Stimulated activated naive CD4-positive, alpha-beta T cell treated with Interleukin-2 at 50 U/mL for 16 hours (primary cell): ENCODE measurements around the gene RBBP8NL.
"Not testable (repeated sequence)": the region's sequence is repeated elsewhere in the genome, so short reads cannot be mapped to it uniquely, and the experiment has no call there.

ENCODE experiments used
- DNase-seq: peaks from one replicate; lab custom pipeline; 2025; lab: John Stamatoyannopoulos, UW

The RBBP8NL gene

DNA sequence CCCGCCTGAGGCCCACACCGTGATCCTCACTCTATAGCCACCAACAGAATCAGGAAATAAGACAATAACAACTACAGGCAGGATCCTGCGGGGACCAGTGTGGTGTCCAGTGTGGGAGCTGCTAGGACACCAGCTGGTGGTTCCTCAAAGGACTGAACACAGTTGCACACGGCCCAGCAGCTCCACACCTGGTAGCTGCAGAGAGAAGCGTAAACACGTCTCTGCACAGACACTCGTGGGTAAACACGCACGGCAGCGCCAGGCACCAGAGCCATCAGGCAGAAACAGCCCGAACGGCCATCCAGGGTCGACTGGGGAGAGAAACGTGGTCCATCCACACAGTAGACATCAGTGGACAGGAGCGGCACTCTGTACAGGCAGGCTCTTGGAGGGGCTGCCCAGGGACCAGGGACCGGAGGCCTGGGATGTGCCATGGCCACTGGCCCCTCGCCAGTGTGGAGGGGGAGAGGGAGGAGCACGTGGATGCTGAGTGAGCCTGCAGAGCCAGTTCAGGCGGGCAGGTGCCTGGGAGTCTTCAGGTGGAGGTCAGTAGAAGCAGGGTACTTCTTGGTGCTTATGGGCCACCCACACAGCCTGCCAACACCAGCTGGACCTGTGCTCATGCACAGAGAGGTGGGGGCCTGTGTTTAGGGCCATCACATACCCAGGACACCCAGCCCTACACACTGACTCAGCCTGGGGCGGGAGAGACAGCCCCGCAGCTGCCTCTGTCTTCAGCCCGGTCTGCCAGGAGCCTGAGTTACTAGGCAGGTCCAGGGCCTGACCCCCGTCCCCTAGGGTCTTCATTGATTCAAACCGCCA, 52.8 kb downstream of the RBBP8NL start:
- no peak for DNase-seq

DNA sequence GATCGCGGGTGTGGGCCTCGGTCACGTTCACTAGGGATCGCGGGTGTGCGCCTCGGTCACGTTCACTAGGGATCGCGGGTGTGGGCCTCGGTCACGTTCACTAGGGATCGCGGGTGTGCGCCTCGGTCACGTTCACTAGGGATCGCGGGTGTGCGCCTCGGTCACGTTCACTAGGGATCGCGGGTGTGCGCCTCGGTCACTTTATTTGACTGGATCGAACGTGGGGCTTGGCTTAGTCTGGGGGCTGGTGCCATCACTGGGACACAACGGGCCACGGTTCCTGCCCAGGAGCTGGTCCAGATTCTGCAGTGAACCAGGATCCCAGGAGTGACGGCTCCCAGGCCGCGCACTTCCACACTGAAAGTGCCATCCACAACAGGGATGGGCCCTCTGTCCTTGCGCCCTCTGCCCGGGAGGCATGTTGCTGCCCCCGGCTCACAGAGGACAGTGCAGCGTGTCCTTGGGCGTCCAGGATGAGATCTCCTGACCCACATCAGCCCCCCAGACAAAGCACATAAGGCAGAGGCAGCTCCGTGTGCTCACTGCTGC, 53.6 kb downstream of the RBBP8NL start:
- DNase-seq: not testable (repeated sequence)

DNA sequence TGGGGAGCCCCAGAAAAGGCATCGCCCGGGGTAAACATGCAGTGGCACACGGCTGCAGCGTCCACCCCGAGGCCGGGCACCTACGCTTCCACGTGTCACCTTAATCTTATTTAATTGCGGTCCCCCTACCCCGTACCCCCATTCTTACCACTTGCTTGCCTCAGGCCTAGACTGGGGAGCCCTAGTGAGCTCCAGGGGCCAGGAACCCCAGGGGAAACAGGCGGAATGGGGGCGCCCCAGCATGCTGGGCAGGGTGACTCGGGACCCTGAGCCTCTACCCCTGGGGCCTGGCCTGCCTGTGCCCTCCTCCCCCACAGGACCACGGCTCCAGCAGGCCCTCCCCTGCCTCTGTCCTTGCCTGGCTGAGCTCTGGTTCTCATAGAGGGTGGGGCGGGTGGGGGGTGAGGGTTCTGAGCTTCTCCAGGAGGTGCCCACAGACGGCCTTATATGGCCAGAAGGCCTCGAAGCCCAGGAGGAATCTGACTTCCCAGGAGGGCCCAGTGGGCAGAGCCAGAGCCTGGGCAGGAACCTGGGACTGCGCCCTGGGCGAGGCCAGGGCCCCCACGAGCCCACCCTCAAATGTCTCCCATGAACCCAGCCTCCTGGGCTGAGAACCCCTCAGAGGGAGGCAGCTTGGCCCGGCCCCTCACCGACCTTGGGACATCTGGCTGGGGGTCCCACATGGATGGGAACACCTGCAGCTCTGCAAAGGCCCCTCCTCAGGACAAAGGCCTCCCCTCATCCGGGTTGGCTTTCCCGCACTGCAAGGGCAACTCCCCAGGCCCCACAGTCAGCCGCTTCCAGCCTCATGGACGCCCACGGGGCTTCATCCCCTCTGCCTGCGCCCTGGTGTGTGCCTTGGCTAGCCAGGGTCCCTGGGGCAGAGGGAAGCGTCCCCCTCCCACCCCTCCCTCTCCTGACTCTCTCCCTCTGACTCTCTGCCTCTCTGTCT, 55.0 kb downstream of the RBBP8NL start:
- no peak for DNase-seq

DNA sequence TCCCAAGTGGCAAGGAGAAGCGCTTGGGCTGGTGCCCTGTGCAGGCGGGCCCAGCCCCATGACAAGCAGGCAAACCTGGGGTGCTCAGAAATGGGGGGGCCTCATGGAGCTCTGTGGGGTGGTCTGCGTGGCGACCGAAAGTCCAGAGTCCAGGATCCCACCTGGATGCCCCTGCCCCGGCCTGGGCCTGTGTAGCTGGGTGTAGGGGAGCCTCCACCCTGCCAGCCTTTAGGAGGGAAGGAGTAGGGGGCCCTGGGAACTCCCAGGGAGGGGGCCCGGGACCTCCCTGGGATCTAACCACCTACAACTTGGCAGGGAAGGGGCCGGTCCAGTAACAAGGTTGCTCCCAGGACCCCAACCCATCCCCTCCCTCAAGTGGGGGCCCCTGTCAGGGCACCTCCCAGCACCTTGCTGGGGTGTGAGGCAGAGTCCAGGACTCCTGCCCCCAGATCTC, 55.7 kb downstream of the RBBP8NL start:
- DNase-seq: no peak

DNA sequence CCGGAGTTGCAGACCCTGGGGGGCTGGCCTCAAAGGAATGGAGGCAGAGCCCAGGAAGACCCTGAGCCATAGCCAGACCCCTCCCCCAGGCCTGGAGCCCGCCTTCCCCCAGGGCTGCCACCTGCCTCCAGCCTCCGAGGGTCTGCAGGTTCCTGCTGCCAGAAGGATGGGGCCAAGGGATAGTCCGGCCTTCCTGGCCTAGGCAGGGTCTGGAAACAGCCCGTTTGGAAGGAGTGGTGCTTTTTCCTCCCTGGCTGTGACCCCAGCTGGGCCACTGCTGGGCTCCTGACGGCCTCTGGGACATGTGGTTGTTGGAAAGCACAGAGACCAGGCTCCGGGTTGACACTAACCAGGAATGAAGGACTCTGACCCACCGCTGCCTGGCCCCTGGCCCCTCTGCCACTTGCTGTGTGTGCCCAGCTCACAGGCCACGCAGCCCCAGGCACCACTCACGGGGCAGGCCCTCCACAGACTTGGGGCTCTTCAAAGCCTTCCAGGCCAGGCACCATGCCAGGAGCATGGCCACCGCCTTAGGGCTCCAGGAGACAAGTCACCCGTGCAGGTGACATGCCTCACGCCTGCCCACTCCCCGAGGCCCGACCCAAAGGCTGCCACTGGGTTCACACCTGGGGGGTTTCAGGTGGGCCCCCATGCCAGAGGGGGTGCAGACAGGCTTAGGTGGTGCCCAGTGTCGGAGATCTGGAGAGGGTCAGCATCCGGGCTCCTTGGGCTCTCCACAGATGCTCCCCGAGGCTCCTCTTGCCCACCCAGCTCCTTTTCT, 56.3 kb downstream of the RBBP8NL start:
- no peak for DNase-seq

DNA sequence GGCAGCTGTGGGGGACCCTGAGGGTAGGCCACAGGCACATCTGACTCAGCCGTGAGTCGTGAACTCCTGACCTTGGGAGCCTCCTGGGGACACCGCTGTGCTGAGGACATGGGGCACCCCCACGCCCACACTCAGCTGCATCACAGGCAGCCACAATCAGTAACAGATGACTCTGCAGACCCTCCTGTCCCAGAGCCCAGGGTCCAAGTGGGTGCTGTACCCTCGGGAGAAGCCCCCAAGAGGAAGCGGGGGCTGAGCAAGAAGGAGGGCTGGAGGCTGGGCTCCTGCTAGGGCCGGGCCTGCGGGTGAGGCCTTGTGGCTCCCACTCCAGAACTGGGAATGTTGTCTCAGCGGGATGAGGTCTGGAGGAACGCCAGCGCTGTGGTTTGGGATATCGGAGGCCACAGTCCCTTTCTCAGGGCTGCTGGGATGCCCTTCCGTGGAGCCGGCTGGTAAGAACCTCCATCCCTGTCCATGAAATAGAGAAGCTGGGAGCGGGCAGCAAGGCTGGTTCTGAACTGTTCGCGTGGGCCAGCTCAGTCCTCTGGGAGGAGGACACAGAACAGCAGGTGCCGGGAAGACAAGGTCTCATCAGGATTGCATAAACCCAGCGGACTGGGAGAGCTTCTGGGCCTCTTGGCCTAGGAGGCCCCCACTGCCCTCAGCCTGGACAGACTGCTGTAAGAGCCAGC, 57.1 kb downstream of the RBBP8NL start:
- peak; percentile 22 for DNase-seq

DNA sequence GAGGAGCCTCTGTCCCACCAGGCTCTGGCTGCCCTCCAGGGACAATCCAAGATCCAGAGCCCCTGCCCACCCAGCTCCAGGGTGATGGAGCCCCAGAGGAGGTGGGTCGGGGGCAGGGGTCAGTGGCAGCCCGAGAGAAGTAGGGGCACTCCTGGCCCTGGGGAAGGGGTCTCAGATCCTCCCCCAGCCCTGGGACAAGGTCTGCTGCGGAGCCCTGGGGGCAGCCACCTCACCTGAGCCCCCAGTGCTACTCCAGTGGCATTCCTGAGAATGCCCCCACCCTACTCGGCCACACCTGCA, 57.6 kb downstream of the RBBP8NL start:
- no peak for DNase-seq

DNA sequence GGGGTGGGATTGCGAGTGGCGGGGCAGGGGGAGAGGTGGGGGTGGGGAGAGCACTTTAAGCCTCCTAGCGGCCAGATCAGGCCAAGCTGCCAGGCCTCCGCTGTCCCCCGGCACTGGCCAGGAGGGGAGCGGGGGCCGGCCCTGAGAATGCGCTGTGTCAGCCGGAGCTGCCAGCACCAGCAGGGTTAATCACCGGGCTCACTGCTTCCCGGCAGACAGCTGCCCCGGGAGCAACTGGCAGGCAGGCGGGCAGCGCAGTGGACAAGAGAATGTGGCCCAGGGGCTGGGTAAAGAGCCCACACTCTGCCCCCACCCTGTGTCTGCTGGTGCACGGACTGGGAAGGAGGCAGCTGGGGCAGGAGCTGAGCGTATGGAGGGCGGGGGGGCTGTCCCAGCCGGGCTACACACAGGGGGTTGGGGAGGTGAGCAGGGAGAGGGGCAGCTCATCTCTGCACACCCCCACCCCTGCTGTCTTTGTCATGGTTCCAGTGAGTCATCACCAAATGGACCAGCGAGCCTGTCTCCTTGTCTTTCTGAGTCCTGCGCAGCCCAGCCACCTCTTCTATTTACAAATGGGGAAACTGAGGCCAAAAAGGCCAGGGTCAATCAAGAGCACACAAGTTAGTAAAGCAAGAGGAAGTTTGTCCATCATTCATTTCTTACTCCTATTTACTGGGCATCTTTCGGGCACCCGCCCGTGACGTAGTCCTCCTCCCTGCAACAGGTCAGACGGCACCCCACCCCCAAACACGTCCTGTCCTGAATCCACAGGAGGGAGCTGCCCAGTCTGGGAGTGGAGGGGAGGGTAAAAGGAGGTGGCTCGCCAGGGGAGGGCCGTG, 58.1 kb downstream of the RBBP8NL start:
- DNase-seq: no peak

DNA sequence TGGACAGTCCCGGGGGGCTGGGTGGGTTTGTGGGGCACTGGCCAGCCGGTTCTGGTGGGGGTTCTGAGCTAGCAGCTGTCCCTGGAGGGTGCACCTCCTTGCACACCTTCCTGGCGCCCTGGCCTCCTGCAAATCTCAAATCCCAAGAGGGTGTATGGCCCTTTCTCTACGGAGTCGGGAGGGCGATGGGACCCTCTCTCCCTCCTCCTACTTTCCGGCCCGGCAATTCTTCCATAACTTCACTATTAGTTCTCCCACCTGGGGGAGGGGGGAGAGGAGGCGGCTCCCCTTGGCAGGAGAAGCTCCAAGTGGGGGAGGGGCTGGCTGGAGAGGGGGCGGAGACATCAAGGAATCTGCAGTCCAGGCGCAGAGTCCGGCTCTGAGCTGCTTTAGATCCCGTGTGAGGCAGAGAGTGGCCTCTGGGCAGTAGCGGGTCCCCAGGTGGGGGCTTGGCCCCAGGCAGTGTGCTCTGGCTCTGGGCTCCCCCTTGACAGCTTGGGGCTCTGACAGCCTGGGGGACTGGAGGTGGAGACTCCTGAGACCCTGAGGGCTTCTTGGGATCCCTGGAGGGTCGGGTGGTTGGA, 58.9 kb downstream of the RBBP8NL start:
- no peak for DNase-seq

DNA sequence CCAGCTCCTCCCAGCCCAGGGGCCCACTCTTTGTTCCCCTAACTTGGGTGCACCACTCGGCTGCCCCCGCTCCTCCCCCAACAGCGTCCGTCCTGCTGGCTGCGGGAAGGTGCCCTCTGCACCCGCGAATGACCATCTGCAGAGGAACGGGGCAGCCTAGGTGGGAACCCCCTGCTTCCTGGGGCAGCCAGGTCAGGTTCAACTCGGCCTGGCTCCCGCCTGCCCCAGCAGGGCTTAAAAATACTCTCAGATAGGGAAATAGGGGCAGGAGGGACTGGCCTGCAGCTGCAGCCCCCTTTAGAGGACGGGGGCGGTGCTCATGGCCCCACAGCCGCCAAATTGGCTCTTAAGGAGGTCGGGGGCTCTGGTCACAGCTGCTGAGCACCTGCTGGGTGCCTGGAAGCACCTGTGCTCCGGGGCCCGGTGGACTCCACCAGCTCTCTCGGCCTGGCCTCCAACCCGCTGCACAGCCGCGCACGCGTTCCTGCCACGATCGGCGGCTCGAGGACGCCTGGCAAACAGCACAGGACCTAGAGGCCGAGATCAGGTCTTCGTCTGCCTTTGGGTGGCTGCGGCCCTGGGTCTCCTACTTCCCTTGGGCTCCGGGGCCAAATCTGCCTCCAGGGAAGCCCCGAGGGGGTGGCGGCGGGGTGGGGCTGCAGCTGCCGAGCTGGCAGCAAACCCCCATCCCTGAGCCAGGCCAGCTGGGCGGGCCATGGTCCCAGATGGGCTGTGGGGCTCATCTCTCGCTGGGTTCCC, 59.5 kb downstream of the RBBP8NL start:
- DNase-seq: no peak

DNA sequence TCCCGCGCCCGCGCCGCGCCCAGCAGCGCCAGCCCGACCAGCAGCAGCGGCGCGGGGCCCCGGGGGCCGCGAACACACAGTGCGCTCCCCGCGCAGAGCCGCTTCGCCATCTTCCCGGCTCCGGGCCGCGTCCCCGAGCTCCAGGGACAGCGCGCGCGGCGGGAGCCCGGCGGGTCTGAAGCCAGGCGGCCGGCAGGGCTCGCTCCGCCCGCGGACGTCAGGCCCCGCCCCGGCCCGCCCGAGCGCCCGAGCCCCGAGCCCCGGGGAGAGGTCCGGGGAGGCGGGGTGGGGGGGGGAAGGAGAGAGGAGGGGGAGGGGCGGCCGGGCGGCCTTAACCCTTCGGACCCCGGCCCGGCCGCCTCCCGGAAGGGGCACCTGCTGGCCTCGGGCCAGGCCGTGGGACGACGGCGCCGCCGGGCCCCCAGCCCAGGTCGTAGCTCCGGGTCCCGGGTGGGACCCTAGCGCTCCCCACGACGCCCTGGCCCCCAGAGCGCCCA, 60.2 kb downstream of the RBBP8NL start, which contains the start of gene LAMA5:
LAMA5 (minus strand) TSS at position 177 of the 497 bp plus-strand sequence; CDS start at position 110, 67 bp downstream.
- DNase-seq: no peak

DNA sequence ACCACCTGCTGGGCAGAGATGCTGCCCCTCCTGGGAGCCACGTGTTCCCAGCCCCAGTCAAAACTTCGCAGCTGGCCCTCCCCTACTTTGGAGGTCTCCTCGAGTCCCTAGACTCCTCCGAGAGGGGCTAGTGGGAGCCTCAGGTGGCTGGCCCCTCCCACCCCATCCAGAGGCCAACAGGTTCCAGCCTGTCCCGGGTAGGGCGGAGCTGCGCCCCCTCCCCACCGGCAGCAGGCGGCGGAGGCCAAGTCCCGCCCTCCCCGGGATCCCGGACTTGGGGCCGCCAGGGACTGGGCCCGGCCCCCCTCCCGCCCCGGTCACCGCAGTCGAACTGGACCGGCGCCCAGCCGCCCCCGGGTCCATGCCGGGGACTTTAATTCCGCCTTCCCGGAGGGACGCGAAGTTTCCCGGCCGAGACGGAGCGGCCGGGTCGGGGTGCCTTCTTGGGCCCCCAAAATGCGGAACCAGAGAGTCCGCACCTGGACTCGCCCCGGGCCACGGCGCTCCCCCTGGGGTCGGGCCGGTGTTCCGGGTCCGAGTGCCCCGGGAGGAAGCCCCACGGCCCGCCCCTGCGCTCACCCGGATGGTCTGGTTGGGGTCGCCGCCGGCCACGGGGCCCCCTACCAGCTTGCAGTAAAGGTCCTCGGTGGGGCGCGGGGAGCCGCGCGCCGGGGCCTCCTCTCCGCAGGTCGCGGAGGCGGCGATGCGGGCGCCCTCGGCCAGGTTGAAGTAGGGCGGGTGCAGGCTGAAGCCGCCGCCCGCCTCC, 60.8 kb downstream of the RBBP8NL start:
- no peak for DNase-seq

DNA sequence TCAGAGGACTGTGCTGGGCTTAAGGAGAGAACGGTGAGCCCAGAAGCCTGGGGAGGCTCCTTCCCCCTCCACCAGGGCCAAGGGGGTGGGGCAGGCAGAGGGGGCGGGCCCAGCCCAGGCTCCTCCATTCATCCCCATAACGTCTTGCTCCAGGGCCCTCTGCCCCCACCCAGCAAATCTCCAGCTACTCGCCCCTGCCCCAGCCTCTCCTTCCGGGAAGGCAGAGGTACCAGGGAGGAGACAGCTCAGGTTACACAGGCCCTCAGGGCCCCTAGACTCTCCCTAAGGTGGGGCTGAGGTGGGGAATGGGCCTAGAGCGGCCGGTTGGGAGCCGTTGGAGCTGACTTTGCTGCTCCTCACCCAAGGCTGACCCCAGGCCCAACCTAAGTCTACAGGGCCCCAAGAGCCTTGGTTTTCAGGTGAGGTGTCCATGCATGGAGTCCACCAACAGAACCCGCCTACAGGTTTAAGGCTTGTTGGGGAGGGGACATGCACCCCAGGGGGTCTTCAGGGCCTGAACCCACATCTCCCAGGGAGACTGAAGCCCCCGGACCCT, 61.4 kb downstream of the RBBP8NL start:
- no peak for DNase-seq

DNA sequence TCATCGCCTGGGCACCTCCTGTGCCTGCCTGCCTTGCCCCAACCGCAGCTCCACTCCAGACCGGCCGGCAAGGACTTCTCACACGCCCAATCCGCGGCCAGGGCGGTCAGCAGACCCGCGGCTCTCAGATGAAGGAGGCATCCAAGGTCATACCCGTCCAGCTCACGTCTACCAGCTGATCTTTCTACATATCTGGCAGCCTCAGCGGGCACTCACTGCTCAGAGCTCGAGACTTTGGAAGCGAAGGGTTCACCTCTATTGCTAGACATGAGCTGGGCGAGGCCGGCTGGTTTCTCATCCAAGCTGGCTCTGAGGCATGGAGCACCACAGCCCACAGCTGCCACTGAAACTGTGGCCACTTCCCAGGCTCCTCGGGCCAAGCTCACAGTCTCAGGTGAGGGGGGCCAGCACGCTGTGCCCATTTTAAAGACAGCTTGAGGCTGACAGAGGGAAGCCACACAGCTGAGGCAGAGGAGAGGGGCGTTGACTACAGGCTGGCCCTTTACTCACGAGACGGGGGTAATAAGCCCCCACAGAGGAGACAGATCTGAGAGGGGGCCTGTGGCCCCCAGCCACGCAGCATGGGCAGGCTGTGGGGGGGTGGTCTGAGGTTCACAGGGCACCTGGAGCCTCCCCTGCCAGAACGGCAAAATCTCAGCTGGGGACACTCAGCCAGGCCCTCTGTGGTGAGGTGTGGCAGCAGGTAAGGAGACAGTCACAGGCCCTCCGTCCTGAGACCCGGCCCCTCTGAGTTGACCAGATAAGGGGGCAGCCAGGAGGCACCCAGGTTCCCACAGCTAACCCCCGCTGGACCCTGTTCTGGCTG, 62.2 kb downstream of the RBBP8NL start:
- no peak for DNase-seq

DNA sequence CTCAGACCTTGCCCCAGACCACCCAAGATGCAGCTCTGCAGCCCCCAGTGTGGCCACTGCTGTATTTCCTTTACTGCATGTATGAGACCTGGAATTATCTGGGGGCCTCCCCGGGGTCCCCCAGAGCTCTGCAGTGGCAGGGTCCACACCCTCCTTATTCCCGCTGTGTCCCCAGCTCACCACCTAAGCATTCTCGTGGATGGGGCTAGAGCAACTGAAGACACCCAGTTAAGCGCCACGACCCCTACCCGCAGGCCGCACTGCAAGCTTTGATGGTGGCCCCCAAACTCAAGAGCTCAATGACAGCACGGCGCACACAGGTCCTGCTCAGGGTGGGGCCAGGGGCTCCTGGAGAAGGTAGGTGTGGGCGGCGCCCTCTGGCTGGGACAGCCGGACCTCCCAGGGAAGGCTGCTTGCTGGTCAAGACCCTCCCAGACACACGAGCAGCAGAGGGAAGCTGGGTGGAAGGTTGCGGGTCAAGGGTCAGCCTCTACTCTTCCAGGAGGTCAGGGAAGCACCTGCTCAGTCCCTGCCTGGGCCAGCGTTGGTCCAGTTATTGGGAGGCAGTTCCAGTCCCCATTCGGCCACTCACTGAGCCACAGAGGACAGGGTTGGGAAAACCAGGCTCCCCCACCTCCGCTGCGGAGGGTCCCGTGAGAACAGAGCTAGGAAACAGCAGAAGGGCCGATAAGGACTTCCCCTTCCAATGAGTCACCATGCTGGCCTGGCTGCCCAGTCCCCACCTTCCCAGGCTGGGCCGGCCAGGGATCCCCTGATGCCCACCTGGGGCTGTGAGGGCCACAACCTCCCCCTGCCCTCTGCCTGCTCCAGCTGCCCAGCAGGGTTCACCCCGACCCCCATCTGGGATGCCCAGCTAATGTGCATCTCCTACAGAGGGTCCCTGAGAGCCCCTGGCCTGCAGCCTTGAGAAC, 63.2 kb downstream of the RBBP8NL start:
- DNase-seq: no peak
